GM18907 (cell line): ENCODE data around the gene ZMPSTE24.

ENCODE experiments used
- ATAC-seq: cut with Tn5 transposase; IDR thresholded peaks from one replicate; pipeline ENCODE4 v1.9.1; 2021; ENCODE audit warnings: mild to moderate bottlenecking, moderate library complexity; ENCODE audit not compliant: unreplicated experiment

Gene ZMPSTE24

GRCh38 chr1:40303051-40303771 lies 45.2 kb downstream of the ZMPSTE24 start:
- ATAC-seq: no peak

GRCh38 chr1:40303790-40304189 lies 45.8 kb downstream of the ZMPSTE24 start:
- no peak for ATAC-seq

GRCh38 chr1:40305451-40305850 lies 47.4 kb downstream of the ZMPSTE24 start:
- no peak for ATAC-seq

GRCh38 chr1:40305871-40306270 lies 47.8 kb downstream of the ZMPSTE24 start:
- ATAC-seq: no peak

GRCh38 chr1:40306296-40306695 lies 48.3 kb downstream of the ZMPSTE24 start:
- no peak for ATAC-seq

- no peak for ATAC-seq
These were observed 49.1 kb downstream of the ZMPSTE24 start for GRCh38 chr1:40307186-40307585.

GRCh38 chr1:40308036-40308727 lies 50.1 kb downstream of the ZMPSTE24 start:
- no peak for ATAC-seq

GRCh38 chr1:40309374-40310128 lies 51.5 kb downstream of the ZMPSTE24 start:
- ATAC-seq: no peak

GRCh38 chr1:40310129-40310461 lies 52.1 kb downstream of the ZMPSTE24 start:
- no peak for ATAC-seq

- ATAC-seq: no peak
These were observed 53.1 kb downstream of the ZMPSTE24 start for GRCh38 chr1:40310983-40311642.

- no peak for ATAC-seq
These were observed 53.7 kb downstream of the ZMPSTE24 start for GRCh38 chr1:40311692-40312091.

- ATAC-seq: peak; percentile 42
These were observed 54.5 kb downstream of the ZMPSTE24 start for GRCh38 chr1:40312238-40313205.

GRCh38 chr1:40313329-40313957 lies 55.4 kb downstream of the ZMPSTE24 start:
- ATAC-seq: peak; percentile 37

- ATAC-seq: no peak
These were observed 56.1 kb downstream of the ZMPSTE24 start for GRCh38 chr1:40313958-40314720.

- ATAC-seq: no peak
These were observed 56.7 kb downstream of the ZMPSTE24 start for GRCh38 chr1:40314721-40315238.

- peak; percentile 44 for ATAC-seq
These were observed 57.3 kb downstream of the ZMPSTE24 start for GRCh38 chr1:40315239-40315794.

GRCh38 chr1:40315795-40316594 lies 58.0 kb downstream of the ZMPSTE24 start:
- no peak for ATAC-seq
